Memory B cell (primary cell): ENCODE results near the gene WFDC1.
A peak's percentile ranks its signal among the peaks of the same experiment; 100 is the strongest.

Experiments used
- ATAC-seq: fragments of 150-1000 bp; cut with Tn5 transposase; 2 replicates; pipeline ENCODE4 v1.10.0; 2021; ENCODE audit warnings: low read depth, mild to moderate bottlenecking, moderate library complexity
- DNase-seq, 2 donors: peaks; one replicate each; pipeline ENCODE4 v3.0.0; 2022; ENCODE audit warnings: low spot score in 2 of 2
- H3K27ac Mint-ChIP-seq: one replicate; pipeline ENCODE4 v1.8.0; 2022; ENCODE audit warnings: mild to moderate bottlenecking, moderate library complexity, mixed read lengths
- H3K27me3 Mint-ChIP-seq: one replicate; pipeline ENCODE4 v1.8.0; 2022; ENCODE audit warnings: mixed read lengths
- H3K36me3 Mint-ChIP-seq: one replicate; pipeline ENCODE4 v1.8.0; 2022; ENCODE audit warnings: mild to moderate bottlenecking, mixed read lengths
- H3K4me1 Mint-ChIP-seq: one replicate; pipeline ENCODE4 v1.8.0; 2022; ENCODE audit warnings: mixed read lengths
- H3K4me3 Mint-ChIP-seq: one replicate; pipeline ENCODE4 v1.8.0; 2022; ENCODE audit warnings: mild to moderate bottlenecking, moderate library complexity, mixed read lengths
- H3K9me3 Mint-ChIP-seq: one replicate; pipeline ENCODE4 v1.8.0; 2022; ENCODE audit warnings: mixed read lengths

The WFDC1 gene

GRCh38 chr16:84266451-84266850, 28.2 kb upstream of the WFDC1 start:
- ATAC-seq (peak; percentile 39), DNase-seq (no peak)
- no peak overlapping the region for H3K4me3 Mint-ChIP-seq
- no peaks in the 10 kb centered on the region for H3K9me3 Mint-ChIP-seq
- H3K36me3 Mint-ChIP-seq = no peaks in the 10 kb centered on the region
- peaks cover 8% of the 10 kb centered on the region for H3K27me3 Mint-ChIP-seq
- no peaks in the 10 kb centered on the region for H3K4me1 Mint-ChIP-seq
- no peak overlapping the region for H3K27ac Mint-ChIP-seq

- Mint-ChIP-seq H3K9me3 (no peaks in the 10 kb centered on the region), H3K27me3 (peaks cover 8% of the 10 kb centered on the region), H3K4me3 (no peak overlapping the region), H3K4me1 (no peaks in the 10 kb centered on the region), H3K36me3 (no peaks in the 10 kb centered on the region), H3K27ac (no peak overlapping the region)
- DNase-seq (no peak), ATAC-seq (no peak)
These were observed 27.3 kb upstream of the WFDC1 start for GRCh38 chr16:84267380-84267779.

- no peak for DNase-seq
- Mint-ChIP-seq H3K9me3 (no peaks in the 10 kb centered on the region), H3K4me1 (no peaks in the 10 kb centered on the region), H3K27me3 (peaks cover 8% of the 10 kb centered on the region), H3K4me3 (no peak overlapping the region), H3K36me3 (no peaks in the 10 kb centered on the region), H3K27ac (no peak overlapping the region)
- no peak for ATAC-seq
These were observed 26.2 kb upstream of the WFDC1 start for GRCh38 chr16:84268291-84269040.

GRCh38 chr16:84270071-84270470, 24.6 kb upstream of the WFDC1 start:
- DNase-seq (no peak), ATAC-seq (no peak)
- Mint-ChIP-seq H3K9me3 (no peaks in the 10 kb centered on the region), H3K27ac (no peak overlapping the region), H3K36me3 (no peaks in the 10 kb centered on the region), H3K27me3 (peaks cover 2% of the 10 kb centered on the region), H3K4me3 (no peak overlapping the region), H3K4me1 (no peaks in the 10 kb centered on the region)

- no peaks in the 10 kb centered on the region for H3K36me3 Mint-ChIP-seq
- DNase-seq = no peak
- H3K27me3 Mint-ChIP-seq = peaks cover 2% of the 10 kb centered on the region
- ATAC-seq = no peak
- H3K4me3 Mint-ChIP-seq = no peak overlapping the region
- no peak overlapping the region for H3K27ac Mint-ChIP-seq
- no peaks in the 10 kb centered on the region for H3K4me1 Mint-ChIP-seq
- H3K9me3 Mint-ChIP-seq = no peaks in the 10 kb centered on the region
These were observed 24.1 kb upstream of the WFDC1 start for GRCh38 chr16:84270531-84270930.

- ATAC-seq = no peak
- H3K27ac Mint-ChIP-seq = no peak overlapping the region
- no peaks in the 10 kb centered on the region for H3K36me3 Mint-ChIP-seq
- no peaks in the 10 kb centered on the region for H3K4me1 Mint-ChIP-seq
- no peak overlapping the region for H3K4me3 Mint-ChIP-seq
- no peaks in the 10 kb centered on the region for H3K9me3 Mint-ChIP-seq
- H3K27me3 Mint-ChIP-seq = peaks cover 6% of the 10 kb centered on the region
- no peak for DNase-seq
These were observed 23.6 kb upstream of the WFDC1 start for GRCh38 chr16:84271037-84271436.

GRCh38 chr16:84271866-84272265, 22.8 kb upstream of the WFDC1 start:
- Mint-ChIP-seq H3K4me3 (no peak overlapping the region), H3K36me3 (no peaks in the 10 kb centered on the region), H3K4me1 (no peaks in the 10 kb centered on the region), H3K9me3 (no peaks in the 10 kb centered on the region), H3K27ac (no peak overlapping the region), H3K27me3 (peaks cover 4% of the 10 kb centered on the region)
- DNase-seq = no peak
- ATAC-seq = no peak

- no peak overlapping the region for H3K4me3 Mint-ChIP-seq
- H3K27me3 Mint-ChIP-seq = peaks cover 4% of the 10 kb centered on the region
- H3K36me3 Mint-ChIP-seq = no peaks in the 10 kb centered on the region
- no peaks in the 10 kb centered on the region for H3K4me1 Mint-ChIP-seq
- ATAC-seq (no peak), DNase-seq (no peak)
- H3K27ac Mint-ChIP-seq = no peak overlapping the region
- no peaks in the 10 kb centered on the region for H3K9me3 Mint-ChIP-seq
These were observed 21.8 kb upstream of the WFDC1 start for GRCh38 chr16:84272740-84273320.

GRCh38 chr16:84274515-84274914, 20.2 kb upstream of the WFDC1 start:
- H3K4me1 Mint-ChIP-seq = no peaks in the 10 kb centered on the region
- no peaks in the 10 kb centered on the region for H3K9me3 Mint-ChIP-seq
- H3K27me3 Mint-ChIP-seq = peaks cover 4% of the 10 kb centered on the region
- H3K4me3 Mint-ChIP-seq = no peak overlapping the region
- ATAC-seq (no peak), DNase-seq (no peak)
- H3K36me3 Mint-ChIP-seq = no peaks in the 10 kb centered on the region
- no peak overlapping the region for H3K27ac Mint-ChIP-seq

GRCh38 chr16:84275585-84276151, 19.0 kb upstream of the WFDC1 start:
- Mint-ChIP-seq H3K27me3 (peaks cover 4% of the 10 kb centered on the region), H3K9me3 (no peaks in the 10 kb centered on the region), H3K36me3 (no peaks in the 10 kb centered on the region), H3K4me3 (no peak overlapping the region), H3K27ac (no peak overlapping the region), H3K4me1 (no peaks in the 10 kb centered on the region)
- ATAC-seq (no peak), DNase-seq (no peak)

GRCh38 chr16:84277244-84277823, 17.3 kb upstream of the WFDC1 start:
- ATAC-seq (peak; percentile 73), DNase-seq (peak; percentile 52 to 61)
- Mint-ChIP-seq H3K36me3 (no peaks in the 10 kb centered on the region), H3K27me3 (peaks cover 5% of the 10 kb centered on the region), H3K9me3 (no peaks in the 10 kb centered on the region), H3K4me1 (no peaks in the 10 kb centered on the region), H3K4me3 (no peak overlapping the region), H3K27ac (no peak overlapping the region)

- H3K27me3 Mint-ChIP-seq = peaks cover 10% of the 10 kb centered on the region
- H3K4me1 Mint-ChIP-seq = peaks cover 2% of the 10 kb centered on the region
- no peak overlapping the region for H3K27ac Mint-ChIP-seq
- H3K9me3 Mint-ChIP-seq = no peaks in the 10 kb centered on the region
- no peak overlapping the region for H3K4me3 Mint-ChIP-seq
- no peak for ATAC-seq
- no peaks in the 10 kb centered on the region for H3K36me3 Mint-ChIP-seq
- DNase-seq = no peak
These were observed 16.3 kb upstream of the WFDC1 start for GRCh38 chr16:84278333-84278732.

GRCh38 chr16:84278968-84279367, 15.7 kb upstream of the WFDC1 start:
- peaks cover 15% of the 10 kb centered on the region for H3K27me3 Mint-ChIP-seq
- DNase-seq (no peak), ATAC-seq (no peak)
- no peak overlapping the region for H3K4me3 Mint-ChIP-seq
- no peaks in the 10 kb centered on the region for H3K36me3 Mint-ChIP-seq
- H3K27ac Mint-ChIP-seq = no peak overlapping the region
- no peaks in the 10 kb centered on the region for H3K9me3 Mint-ChIP-seq
- H3K4me1 Mint-ChIP-seq = peaks cover 2% of the 10 kb centered on the region

- H3K4me1 Mint-ChIP-seq = peaks cover 2% of the 10 kb centered on the region
- no peak for ATAC-seq
- H3K4me3 Mint-ChIP-seq = no peak overlapping the region
- no peaks in the 10 kb centered on the region for H3K9me3 Mint-ChIP-seq
- no peak for DNase-seq
- H3K36me3 Mint-ChIP-seq = no peaks in the 10 kb centered on the region
- H3K27me3 Mint-ChIP-seq = peaks cover 16% of the 10 kb centered on the region
- no peak overlapping the region for H3K27ac Mint-ChIP-seq
These were observed 14.8 kb upstream of the WFDC1 start for GRCh38 chr16:84279881-84280280.
